Endothelial cell (in vitro differentiated cells): ENCODE data around the gene ZNF280D. TPM values are rescaled to one million over a fixed set of nuclear protein-coding genes. Genes with fewer than 3 reads are reported as not detected.

Experiments used
- DNase-seq: peaks from one replicate; pipeline ENCODE4 v3.0.0; 2021; ENCODE audit warnings: low spot score
- H3K27ac Mint-ChIP-seq: one replicate; pipeline ENCODE4 v1.8.0; 2021; ENCODE audit warnings: mixed read lengths, inconsistent platforms; ENCODE audit not compliant: unreplicated experiment
- H3K27me3 Mint-ChIP-seq: one replicate; pipeline ENCODE4 v1.8.0; 2021; ENCODE audit warnings: mild to moderate bottlenecking, moderate library complexity, mixed read lengths, inconsistent platforms; ENCODE audit not compliant: unreplicated experiment
- H3K36me3 Mint-ChIP-seq: one replicate; pipeline ENCODE4 v1.8.0; 2021; ENCODE audit warnings: mild to moderate bottlenecking, low read depth, mixed read lengths, inconsistent platforms; ENCODE audit not compliant: unreplicated experiment
- H3K4me1 Mint-ChIP-seq: one replicate; pipeline ENCODE4 v1.8.0; 2021; ENCODE audit warnings: mild to moderate bottlenecking, mixed read lengths, inconsistent platforms; ENCODE audit not compliant: unreplicated experiment
- H3K4me3 Mint-ChIP-seq: one replicate; pipeline ENCODE4 v1.8.0; 2021; ENCODE audit warnings: mild to moderate bottlenecking, mixed read lengths, inconsistent platforms; ENCODE audit not compliant: unreplicated experiment
- H3K9me3 Mint-ChIP-seq: one replicate; pipeline ENCODE4 v1.8.0; 2021; ENCODE audit warnings: mixed read lengths, inconsistent platforms; ENCODE audit not compliant: unreplicated experiment
- CTCF ChIP-seq: fragments of 200-600 bp; sonication (generic); IDR thresholded peaks from one replicate; pipeline ENCODE4 v1.5.0; 2021; ENCODE audit warnings: antibody characterized with exemption; ENCODE audit not compliant: unreplicated experiment
- total RNA-seq: library from RNA; stranded (reverse); fragmentation: NEBNext Ultra II Directional; extraction: Animal tissue kit (Norgen Biotek cat#: 25700); gene quantifications from one replicate; pipeline ENCODE4 v1.2.1, GENCODE V29; 2021; ENCODE audit not compliant: unreplicated experiment

ZNF280D gene
- total RNA-seq, 1 donor from 2014 or later: 34.6 TPM

GRCh38 chr15:56725386-56725785 lies 7.9 kb downstream of the ZNF280D start:
- H3K27me3 Mint-ChIP-seq: no peaks in the 10 kb centered on the region
- H3K27ac Mint-ChIP-seq: no peak overlapping the region

DNA sequence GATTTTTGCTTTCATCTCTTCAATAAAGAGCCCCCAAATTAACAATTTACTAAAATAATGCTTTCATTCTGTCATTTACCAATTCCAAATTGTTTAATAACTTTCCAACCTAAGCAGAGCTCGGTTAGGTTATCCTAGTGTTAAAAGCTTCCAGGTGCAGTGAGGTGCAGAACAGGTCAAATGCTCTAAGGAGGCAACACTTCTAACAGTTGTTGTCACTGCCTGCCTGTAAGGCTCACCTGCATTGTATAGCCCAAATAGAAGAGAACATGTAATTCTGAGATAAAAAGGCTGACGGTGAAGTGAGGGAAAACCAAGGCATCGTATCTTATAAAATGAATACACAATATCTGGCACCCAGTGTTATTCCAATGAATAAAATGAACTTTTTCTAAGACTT lies 9.1 kb downstream of the ZNF280D start:
- Mint-ChIP-seq H3K27me3 (no peaks in the 10 kb centered on the region), H3K4me1 (peaks cover 3% of the 10 kb centered on the region), H3K4me3 (no peak overlapping the region), H3K36me3 (peaks cover 4% of the 10 kb centered on the region), H3K27ac (no peak overlapping the region), H3K9me3 (no peaks in the 10 kb centered on the region)
- TF ChIP-seq CTCF: no peak
- no peak for DNase-seq

More at GRCh38 chr15:56725386-56725785, 7.9 kb downstream of the ZNF280D start:
- H3K4me3 Mint-ChIP-seq: no peak overlapping the region
- H3K4me1 Mint-ChIP-seq: no peaks in the 10 kb centered on the region
- no peaks in the 10 kb centered on the region for H3K9me3 Mint-ChIP-seq
- TF ChIP-seq CTCF: no peak
- H3K36me3 Mint-ChIP-seq: peaks cover 4% of the 10 kb centered on the region
- no peak for DNase-seq

DNA sequence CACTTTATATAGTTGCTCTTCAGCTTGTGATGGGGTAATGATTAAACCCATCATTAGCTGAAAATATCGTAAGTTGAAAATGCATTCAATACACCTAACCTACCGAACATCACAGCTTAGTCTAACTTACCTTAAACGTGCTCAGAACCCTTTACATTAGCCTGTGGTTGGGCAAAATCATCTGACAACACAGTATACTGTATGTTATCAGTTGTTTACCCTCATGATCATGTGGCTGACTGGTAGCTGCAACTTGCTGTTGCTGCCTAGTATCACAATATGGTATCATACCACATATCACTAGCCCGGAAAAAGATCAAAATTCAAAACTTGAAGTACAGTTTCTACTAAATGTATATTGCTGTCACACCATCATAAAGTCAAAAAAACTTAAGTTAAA lies 9.5 kb downstream of the ZNF280D start:
- no peak for TF ChIP-seq CTCF
- H3K4me1 Mint-ChIP-seq: peaks cover 6% of the 10 kb centered on the region
- H3K36me3 Mint-ChIP-seq: peaks cover 4% of the 10 kb centered on the region
- DNase-seq: no peak
- H3K27ac Mint-ChIP-seq: no peak overlapping the region
- H3K4me3 Mint-ChIP-seq: no peak overlapping the region
- H3K9me3 Mint-ChIP-seq: no peaks in the 10 kb centered on the region
- no peaks in the 10 kb centered on the region for H3K27me3 Mint-ChIP-seq

DNA sequence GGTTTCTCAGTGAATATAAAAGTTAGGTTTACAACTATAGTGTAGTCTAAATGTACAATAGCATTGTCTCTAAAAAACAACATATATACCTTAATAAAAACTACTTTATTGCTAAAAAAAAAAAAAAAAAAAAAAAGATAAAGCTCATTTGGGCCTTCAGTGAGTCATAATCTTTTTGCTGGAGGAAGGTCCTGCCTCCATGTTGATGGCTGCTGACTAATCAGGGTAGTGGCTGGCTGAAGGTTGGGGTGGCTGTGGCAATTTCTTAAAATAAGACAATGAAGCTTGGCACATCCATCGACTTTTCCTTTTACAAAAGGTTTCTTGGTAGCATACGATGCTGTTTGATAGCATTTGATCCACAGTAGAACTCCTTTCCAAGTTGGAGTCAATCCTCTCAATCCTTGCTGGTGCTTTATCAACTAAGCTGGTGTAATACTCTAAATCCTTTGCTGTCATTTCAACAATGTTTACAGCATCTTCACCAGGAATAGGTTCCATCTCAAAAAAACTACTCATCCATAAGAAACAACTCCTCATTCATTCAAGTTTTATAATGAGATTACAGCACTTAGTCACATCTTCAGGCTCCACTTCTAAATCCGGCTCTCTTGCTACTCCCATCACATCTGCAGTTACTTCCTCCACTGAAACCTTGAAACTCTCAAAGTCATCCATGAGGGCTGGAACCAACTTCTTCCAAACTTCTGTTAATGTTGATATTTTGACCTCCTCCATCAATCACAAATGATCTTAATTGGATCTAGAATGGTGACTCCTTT lies 13.3 kb downstream of the ZNF280D start:
- Mint-ChIP-seq H3K27ac (no peak overlapping the region), H3K36me3 (no peaks in the 10 kb centered on the region), H3K9me3 (no peaks in the 10 kb centered on the region), H3K4me1 (peaks cover 16% of the 10 kb centered on the region), H3K27me3 (no peaks in the 10 kb centered on the region), H3K4me3 (no peak overlapping the region)
- DNase-seq: no peak
- no peak for TF ChIP-seq CTCF

DNA sequence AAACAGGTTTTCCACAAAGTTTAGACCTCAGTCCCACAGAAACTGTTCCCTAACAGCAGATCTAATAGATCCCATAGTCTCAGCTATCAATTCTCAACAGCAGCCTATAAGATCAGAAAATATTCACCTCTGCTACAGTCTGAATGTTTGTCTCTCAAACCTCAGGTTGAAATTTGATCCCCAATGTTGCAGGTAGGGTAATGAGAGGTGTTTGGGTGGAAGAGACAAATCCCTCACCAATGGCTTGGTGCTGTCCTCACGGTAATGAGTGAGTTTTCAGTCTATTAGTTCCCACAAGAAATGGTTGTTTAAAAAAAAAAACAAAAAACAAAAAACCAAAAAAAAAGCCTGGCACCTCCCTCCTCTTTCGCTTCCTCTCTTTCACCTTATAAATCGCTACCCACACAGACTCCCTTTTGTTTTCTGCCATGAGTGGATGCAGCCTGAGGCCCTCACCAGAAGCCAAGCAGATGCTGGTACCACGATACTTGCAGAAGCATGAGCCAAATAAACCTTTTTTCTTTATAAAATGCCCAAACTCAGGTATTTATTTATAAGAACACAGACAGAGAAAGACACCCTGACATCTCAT lies 14.2 kb downstream of the ZNF280D start:
- H3K27ac Mint-ChIP-seq: no peak overlapping the region
- DNase-seq: no peak
- no peaks in the 10 kb centered on the region for H3K36me3 Mint-ChIP-seq
- no peak overlapping the region for H3K4me3 Mint-ChIP-seq
- no peaks in the 10 kb centered on the region for H3K9me3 Mint-ChIP-seq
- H3K27me3 Mint-ChIP-seq: no peaks in the 10 kb centered on the region
- H3K4me1 Mint-ChIP-seq: peaks cover 16% of the 10 kb centered on the region
- no peak for TF ChIP-seq CTCF
